Measurements from ENCODE around the gene BIRC3.

DNA sequence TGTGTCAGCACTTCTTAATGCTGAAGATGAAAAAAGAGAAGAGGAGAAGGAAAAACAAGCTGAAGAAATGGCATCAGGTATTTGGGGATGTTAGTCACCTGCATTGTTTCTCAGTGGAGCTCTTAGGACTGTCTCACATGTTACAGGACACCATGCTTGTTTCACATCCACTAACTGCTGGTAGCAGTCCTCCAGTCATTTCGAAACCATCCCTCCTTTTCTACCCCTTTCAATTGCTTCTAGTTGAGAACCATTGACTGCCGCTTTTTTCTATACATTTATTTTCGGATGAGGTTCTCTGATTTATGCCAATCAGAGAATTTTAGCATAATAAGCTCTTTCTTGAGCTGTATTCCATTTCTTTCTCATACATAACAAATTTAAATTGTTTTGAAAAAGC is 51.2 kb downstream of the BIRC3 start:
- TF ChIP-seq POLR2AphosphoS5 (IDR thresholded peaks at IDR 0.05; ENCODE audit: low read depth, low read length) (no peak), TAF1 (IDR thresholded peaks at IDR 0.05; ENCODE audit: low read depth, low read length) (no peak), POLR2A (IDR thresholded peaks at IDR 0.05; ENCODE audit: low read depth, low read length) (no peak), SPI1 (IDR thresholded peaks at IDR 0.05; ENCODE audit: low read depth, low read length) (peak; percentile 55)
